Thyroid gland (tissue), 4 donors: Measurements from ENCODE around the gene MCM10.

Source experiments
- POLR2A ChIP-seq, 2 donors: fragments of 450-650 bp; IDR thresholded peaks; one replicate each; pipeline ENCODE4 v1.6.1; 2017; ENCODE audit warnings: antibody characterized with exemption in 2 of 2, mild to moderate bottlenecking in 2 of 2, moderate library complexity in 1 of 2
- TF ChIP-seq, protein P1 (sequence below), 6 experiments: fragments of 200-600 bp in 3 of 6; fragments of 450-650 bp in 3 of 6; sonication (generic) in 3 of 6; IDR thresholded peaks; one replicate each; pipeline ENCODE4 v1.5.1; 2016 to 2019; ENCODE audit warnings: antibody characterized with exemption in 6 of 6, mild to moderate bottlenecking in 2 of 6, inconsistent platforms in 1 of 6, moderate library complexity in 1 of 6

DNA sequence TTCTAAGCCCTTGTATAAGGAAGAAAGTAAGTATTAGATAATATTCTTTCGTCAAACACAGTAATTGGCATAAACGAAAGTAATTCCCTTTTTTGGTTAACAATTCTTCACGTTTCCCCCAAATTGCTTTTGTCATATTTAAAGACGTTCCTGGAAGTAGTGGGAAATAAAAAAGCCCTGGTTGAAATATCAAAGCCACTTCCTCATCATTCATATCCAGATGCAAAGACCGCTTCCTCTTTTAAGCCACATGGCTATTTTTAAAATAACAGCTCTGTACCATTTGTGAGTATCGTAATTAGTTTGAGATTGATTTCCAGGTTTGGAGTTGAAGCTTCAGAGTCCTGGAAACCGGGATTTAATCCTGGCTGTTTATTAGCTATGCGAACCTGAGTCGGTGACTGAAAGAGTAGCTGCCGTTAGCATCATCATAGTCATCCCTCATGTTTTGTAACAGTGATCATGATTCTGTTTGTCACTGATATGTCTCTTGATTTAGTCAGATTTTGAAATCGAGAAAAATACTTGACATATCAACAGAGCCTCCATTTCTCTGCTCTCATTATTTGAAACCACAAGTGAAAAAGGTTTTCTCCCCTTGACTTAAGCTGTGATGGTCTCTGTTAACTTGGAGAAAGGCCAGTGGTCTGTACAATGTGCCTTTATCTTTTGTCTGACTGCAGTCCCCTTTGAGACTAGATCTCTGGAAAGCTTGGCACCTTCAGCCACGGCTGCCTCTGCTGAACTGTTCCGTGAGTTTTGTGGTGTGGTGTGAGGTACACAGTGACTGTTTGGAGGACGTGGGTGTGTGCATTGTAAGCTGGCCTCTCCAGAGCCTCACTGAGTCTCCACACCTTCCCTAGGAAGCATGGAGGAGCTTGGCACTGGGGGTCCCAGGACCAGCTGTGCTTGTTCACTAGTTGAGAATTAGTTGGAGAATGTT lies 43.2 kb upstream of the MCM10 start:
- TF ChIP-seq, protein P1, sequence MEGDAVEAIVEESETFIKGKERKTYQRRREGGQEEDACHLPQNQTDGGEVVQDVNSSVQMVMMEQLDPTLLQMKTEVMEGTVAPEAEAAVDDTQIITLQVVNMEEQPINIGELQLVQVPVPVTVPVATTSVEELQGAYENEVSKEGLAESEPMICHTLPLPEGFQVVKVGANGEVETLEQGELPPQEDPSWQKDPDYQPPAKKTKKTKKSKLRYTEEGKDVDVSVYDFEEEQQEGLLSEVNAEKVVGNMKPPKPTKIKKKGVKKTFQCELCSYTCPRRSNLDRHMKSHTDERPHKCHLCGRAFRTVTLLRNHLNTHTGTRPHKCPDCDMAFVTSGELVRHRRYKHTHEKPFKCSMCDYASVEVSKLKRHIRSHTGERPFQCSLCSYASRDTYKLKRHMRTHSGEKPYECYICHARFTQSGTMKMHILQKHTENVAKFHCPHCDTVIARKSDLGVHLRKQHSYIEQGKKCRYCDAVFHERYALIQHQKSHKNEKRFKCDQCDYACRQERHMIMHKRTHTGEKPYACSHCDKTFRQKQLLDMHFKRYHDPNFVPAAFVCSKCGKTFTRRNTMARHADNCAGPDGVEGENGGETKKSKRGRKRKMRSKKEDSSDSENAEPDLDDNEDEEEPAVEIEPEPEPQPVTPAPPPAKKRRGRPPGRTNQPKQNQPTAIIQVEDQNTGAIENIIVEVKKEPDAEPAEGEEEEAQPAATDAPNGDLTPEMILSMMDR (IDR thresholded peaks at IDR 0.05) = no peak
- no peak for TF ChIP-seq POLR2A (IDR thresholded peaks at IDR 0.05)
